MM.1S (cell line): ENCODE measurements around the gene COQ8A.

Experiments
- CTCF ChIP-seq: fragments of 300-600 bp; sonication (generic); IDR thresholded peaks from 2 replicates; pipeline ENCODE4 v1.5.1; 2016; ENCODE audit warnings: antibody characterized with exemption, low read length, mixed read lengths
- EZH2 ChIP-seq: fragments of 300-600 bp; sonication (generic); optimal IDR thresholded peaks from 2 replicates; pipeline ENCODE3; 2017; ENCODE audit warnings: low read depth, mild to moderate bottlenecking, antibody characterized with exemption, low read length, mixed read lengths
- EZH2phosphoT487 ChIP-seq: fragments of 300-600 bp; sonication (generic); IDR thresholded peaks from 2 replicates; pipeline ENCODE4 v1.6.1; 2018; ENCODE audit warnings: antibody characterized with exemption, low read length

GRCh38 chr1:226987179-226987536 is 47.1 kb downstream of the COQ8A start:
- TF ChIP-seq CTCF = no peak
- no peak for TF ChIP-seq EZH2
- no peak for TF ChIP-seq EZH2phosphoT487
